Uterus (tissue), 4 donors: ENCODE data around the gene OTUB1. TPM values are rescaled to one million over a fixed set of nuclear protein-coding genes. Genes with fewer than 3 reads are reported as not detected.

Source experiments
- DNase-seq, 2 donors: peaks; one replicate each; pipeline ENCODE4 v3.0.0-alpha.2; 2019 to 2020
- H3K27ac ChIP-seq, 2 donors: fragments of 200-600 bp; sonication (generic); 1 replicate in 1 of 2; 2 replicates in 1 of 2; pipeline ENCODE4 v1.5.1; 2016 to 2018
- H3K27me3 ChIP-seq, 2 donors: fragments of 200-600 bp; sonication (generic); one replicate each; pipeline ENCODE4 v1.5.1; 2018 to 2019; ENCODE audit warnings: control low read depth in 1 of 2
- H3K36me3 ChIP-seq, 2 donors: fragments of 200-600 bp; sonication (generic); one replicate each; pipeline ENCODE4 v1.5.1; 2019; ENCODE audit warnings: control low read depth in 1 of 2
- H3K4me1 ChIP-seq, 2 donors: fragments of 200-600 bp; sonication (generic); one replicate each; pipeline ENCODE4 v1.5.1; 2018 to 2019; ENCODE audit warnings: control low read depth in 1 of 2
- H3K4me3 ChIP-seq, 2 donors: fragments of 200-600 bp; sonication (generic); 1 replicate in 1 of 2; 2 replicates in 1 of 2; pipeline ENCODE4 v1.5.1; 2018 to 2019; ENCODE audit warnings: mild to moderate bottlenecking in 1 of 2
- H3K9me3 ChIP-seq, 2 donors: fragments of 200-600 bp; sonication (generic); one replicate each; pipeline ENCODE4 v1.5.1; 2019; ENCODE audit warnings: control low read depth in 1 of 2
- CTCF ChIP-seq, 4 experiments: fragments of 200-600 bp in 2 of 4; fragments of 450-650 bp in 2 of 4; sonication (generic) in 2 of 4; IDR thresholded peaks; one replicate each; pipeline ENCODE4 v1.5.1; 2016 to 2019; ENCODE audit warnings: antibody characterized with exemption in 4 of 4, mild to moderate bottlenecking in 2 of 4, moderate library complexity in 1 of 4
- POLR2A ChIP-seq, 2 donors: fragments of 450-650 bp; IDR thresholded peaks; one replicate each; pipeline ENCODE4 v1.6.1; 2016; ENCODE audit warnings: antibody characterized with exemption in 2 of 2, mild to moderate bottlenecking in 1 of 2, moderate library complexity in 1 of 2
- intact Hi-C: fragments of 100-400 bp; cut with DNase I; formaldehyde crosslinking; loops from one replicate; pipeline ENCODE4 v1.15.1; 2023; ENCODE audit warnings: low total_unique reads
- total RNA-seq, 4 donors: library from RNA; depleted of rRNA in 3 of 4; stranded (reverse); fragments of >200 nt in 3 of 4; gene quantifications; one replicate each; pipeline versions ENCODE4 v1.1.0 to v1.2.4, GENCODE V29; 2014 to 2023
- donor health status: DM: yes; HTN: yes; CAD: no.

Gene OTUB1
- total RNA-seq, 4 donors from 2014 or later: 29.5 to 54.6 (median 45.8) TPM

DNA sequence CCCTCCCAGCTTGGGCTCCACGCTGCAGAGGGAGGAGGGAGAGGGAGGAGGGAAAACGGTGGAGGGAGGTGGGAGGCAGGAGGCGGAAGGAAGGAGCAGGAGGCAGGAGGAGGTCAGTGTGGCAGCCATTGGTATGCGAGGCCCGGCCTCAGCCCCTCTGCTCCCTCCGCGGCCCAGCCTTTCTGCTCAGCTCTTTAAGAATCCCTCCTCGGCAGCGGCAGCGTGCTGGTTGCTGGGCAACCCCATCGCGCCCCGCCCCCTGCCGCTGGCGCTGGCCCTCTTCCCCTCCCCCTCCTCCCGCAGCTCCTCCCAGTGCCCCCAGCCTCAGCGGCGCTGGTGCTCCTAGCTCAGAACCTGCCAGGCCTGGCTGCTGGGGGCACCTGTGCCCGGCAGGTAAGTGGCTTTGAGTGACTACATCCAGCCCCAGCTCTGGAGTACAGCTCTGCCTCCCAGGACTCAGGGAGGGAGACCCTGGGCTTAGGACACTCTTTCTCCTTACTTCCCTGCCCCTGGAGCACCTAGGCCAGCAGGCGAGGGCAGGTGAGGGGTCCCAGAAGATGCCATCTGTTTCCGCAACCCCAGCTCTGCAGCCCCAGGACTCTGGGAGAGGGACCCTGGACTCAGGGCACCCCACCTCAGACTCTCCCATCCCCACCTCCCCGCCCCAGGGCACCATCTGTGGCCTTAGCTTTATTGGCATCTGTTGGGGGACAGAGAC is 42.3 kb downstream of the OTUB1 start:
- H3K4me3 ChIP-seq: no peak overlapping the region
- no peaks in the 10 kb centered on the region for H3K27me3 ChIP-seq
- intact Hi-C loops: no loop called here

GRCh38 chr11:64029773-64030172 is 43.5 kb downstream of the OTUB1 start:
- H3K9me3 ChIP-seq: no peaks in the 10 kb centered on the region
- no peak for TF ChIP-seq CTCF (IDR thresholded peaks at IDR 0.05)
- no peak for TF ChIP-seq POLR2A (IDR thresholded peaks at IDR 0.05)
- no peak overlapping the region for H3K27ac ChIP-seq
- DNase-seq: no peak
- no peak overlapping the region for H3K4me3 ChIP-seq
- no peaks in the 10 kb centered on the region for H3K27me3 ChIP-seq
- intact Hi-C loops: no loop called here
- no peaks in the 10 kb centered on the region for H3K36me3 ChIP-seq
- H3K4me1 ChIP-seq: no peaks in the 10 kb centered on the region

More for the DNA sequence above, 42.3 kb downstream of the OTUB1 start:
- Histone ChIP-seq H3K9me3 (no peaks in the 10 kb centered on the region), H3K4me1 (no peaks in the 10 kb centered on the region), H3K36me3 (no peaks in the 10 kb centered on the region), H3K27ac (no peak overlapping the region)
- TF ChIP-seq CTCF (IDR thresholded peaks at IDR 0.05): no peak
- TF ChIP-seq POLR2A (IDR thresholded peaks at IDR 0.05): no peak
- no peak for DNase-seq

DNA sequence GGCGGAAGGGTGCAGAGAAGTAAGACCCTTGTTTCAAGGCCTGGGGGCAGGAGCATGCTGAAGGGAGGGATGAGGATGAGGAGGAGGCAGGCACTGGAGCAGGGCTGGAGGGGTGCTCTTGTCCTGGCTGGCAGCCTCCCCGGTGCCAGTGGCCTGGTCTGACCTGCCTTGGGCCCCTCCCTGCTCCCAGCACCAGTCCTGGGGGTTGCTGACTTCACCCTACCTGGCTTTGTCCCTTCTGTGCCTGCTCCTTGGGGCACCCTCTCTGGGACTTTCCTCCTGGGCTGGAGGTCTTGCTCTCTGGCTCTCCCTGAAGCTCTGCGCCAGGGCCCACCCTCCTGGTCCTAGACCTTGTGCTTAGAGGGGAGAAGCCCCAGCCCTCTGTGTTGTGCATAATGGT is 44.8 kb downstream of the OTUB1 start:
- H3K4me1 ChIP-seq: no peaks in the 10 kb centered on the region
- intact Hi-C loops: no loop called here
- H3K27me3 ChIP-seq: no peaks in the 10 kb centered on the region
- TF ChIP-seq CTCF (IDR thresholded peaks at IDR 0.05) (no peak), POLR2A (IDR thresholded peaks at IDR 0.05) (no peak)
- no peak overlapping the region for H3K27ac ChIP-seq
- H3K4me3 ChIP-seq: no peak overlapping the region
- H3K9me3 ChIP-seq: no peaks in the 10 kb centered on the region
- no peaks in the 10 kb centered on the region for H3K36me3 ChIP-seq
- DNase-seq: no peak

DNA sequence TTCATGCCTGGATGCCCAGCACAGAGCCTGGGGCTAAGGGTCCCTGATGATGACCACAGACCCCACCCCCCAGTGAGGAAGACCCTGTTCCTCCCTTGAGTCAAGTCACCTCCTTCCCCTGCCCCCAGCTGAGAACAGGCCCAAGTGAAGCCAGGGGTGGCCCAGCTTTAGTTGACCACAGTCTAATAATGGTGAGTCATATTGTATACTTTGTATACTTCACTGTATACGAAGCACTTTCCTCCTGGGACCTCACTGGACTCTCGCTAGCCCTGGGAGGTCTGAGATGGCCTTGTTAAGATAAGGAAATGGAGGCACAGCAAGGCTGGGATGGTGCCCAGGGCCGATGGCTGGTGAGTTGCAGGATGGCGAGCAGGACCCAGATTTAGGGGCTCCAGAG is 45.8 kb downstream of the OTUB1 start:
- no peak for TF ChIP-seq POLR2A (IDR thresholded peaks at IDR 0.05)
- TF ChIP-seq CTCF (IDR thresholded peaks at IDR 0.05): no peak
- no peak for DNase-seq
- H3K27ac ChIP-seq: no peak overlapping the region
- no peak overlapping the region for H3K4me3 ChIP-seq
- intact Hi-C loops: no loop called here
- H3K27me3 ChIP-seq: no peaks in the 10 kb centered on the region
- H3K4me1 ChIP-seq: no peaks in the 10 kb centered on the region
- no peaks in the 10 kb centered on the region for H3K9me3 ChIP-seq
- H3K36me3 ChIP-seq: no peaks in the 10 kb centered on the region

DNA sequence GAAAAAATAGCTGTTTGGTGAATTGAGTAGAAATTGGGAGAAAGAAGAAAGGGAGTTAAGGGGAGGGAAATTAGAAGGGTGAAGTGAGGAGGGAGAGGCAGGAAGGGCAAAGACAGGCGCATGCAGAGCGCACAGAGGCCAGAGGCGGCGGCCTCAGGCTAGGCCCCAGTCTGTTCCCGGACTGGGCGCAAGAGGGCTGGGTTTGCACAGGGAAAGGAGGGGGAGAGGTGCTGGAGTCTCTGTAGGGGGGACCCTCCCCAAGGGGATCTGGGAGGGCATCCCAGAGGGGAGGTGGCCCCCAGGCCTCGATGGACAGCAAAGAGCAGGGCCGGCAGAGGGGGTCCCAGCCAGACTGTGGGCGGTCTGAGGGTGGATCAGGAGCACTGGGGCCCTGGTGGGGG is 48.2 kb downstream of the OTUB1 start:
- H3K4me1 ChIP-seq: no peaks in the 10 kb centered on the region
- H3K36me3 ChIP-seq: no peaks in the 10 kb centered on the region
- H3K27ac ChIP-seq: no peak overlapping the region
- no peaks in the 10 kb centered on the region for H3K27me3 ChIP-seq
- H3K9me3 ChIP-seq: no peaks in the 10 kb centered on the region
- no peak overlapping the region for H3K4me3 ChIP-seq
- intact Hi-C loops: no loop called here
- TF ChIP-seq POLR2A (IDR thresholded peaks at IDR 0.05) (no peak), CTCF (IDR thresholded peaks at IDR 0.05) (no peak)
- no peak for DNase-seq
